Measurements from ENCODE around the gene PCNX1. TPM values are rescaled to one million over a fixed set of nuclear protein-coding genes. Genes with fewer than 3 reads are reported as not detected.

Gene PCNX1
- total and polyA plus RNA-seq, 4 donors: 5.2 to 103 (median 37.9) TPM

DNA sequence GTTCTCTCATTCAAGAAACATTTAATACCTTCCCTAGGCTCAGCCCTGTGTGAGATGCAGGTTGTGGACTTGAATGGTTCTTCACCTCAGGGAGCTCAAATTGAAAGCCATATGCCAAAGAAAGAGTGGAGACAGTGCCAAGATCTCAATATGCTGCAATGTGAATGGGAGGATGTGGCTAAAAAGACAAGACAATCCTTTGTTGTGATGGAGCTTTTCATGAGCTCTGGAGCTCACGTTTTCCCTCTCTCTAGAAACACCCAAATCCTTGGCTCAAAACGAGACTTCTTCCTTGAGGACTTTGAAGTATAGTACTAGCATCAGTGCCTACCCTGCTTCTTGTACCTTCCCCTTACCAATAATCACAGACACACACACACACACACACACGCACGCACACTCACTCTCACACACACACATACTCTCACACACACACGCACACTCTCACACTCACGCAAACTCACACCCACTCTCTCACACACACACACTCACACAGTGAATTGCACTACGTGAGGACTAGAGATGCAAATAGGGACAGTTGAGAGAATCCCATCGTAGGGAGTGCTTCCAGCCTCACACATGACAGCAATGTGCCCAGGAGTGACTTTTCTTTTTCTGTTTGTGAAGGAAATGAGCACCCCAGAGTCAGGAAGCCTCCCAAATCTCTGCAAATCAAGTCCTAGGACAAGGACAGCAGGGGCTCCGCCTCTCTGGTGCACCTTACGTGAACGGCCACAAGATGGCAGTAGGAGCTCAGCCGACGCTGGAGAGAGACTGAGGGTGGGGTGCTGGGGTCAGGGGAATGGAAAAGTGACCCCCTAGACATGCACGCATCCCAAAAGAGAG is 231.4 kb downstream of the PCNX1 start:
- peak; percentile 57 to 62 (median 59) for DNase-seq
- TF ChIP-seq, protein P1, sequence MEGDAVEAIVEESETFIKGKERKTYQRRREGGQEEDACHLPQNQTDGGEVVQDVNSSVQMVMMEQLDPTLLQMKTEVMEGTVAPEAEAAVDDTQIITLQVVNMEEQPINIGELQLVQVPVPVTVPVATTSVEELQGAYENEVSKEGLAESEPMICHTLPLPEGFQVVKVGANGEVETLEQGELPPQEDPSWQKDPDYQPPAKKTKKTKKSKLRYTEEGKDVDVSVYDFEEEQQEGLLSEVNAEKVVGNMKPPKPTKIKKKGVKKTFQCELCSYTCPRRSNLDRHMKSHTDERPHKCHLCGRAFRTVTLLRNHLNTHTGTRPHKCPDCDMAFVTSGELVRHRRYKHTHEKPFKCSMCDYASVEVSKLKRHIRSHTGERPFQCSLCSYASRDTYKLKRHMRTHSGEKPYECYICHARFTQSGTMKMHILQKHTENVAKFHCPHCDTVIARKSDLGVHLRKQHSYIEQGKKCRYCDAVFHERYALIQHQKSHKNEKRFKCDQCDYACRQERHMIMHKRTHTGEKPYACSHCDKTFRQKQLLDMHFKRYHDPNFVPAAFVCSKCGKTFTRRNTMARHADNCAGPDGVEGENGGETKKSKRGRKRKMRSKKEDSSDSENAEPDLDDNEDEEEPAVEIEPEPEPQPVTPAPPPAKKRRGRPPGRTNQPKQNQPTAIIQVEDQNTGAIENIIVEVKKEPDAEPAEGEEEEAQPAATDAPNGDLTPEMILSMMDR (IDR thresholded peaks at IDR 0.05; ENCODE audit: control extremely low read depth, extremely low read depth): peak; percentile 79
- Histone ChIP-seq H3K9ac (ENCODE audit: insufficient read depth in 1 of 2, low read length in 2 of 2) (no peak overlapping the region), H3K4me3 (no peak overlapping the region), H3K4me1 (ENCODE audit: control insufficient read depth in 5 of 5, insufficient read depth in 5 of 5, low read length in 5 of 5) (peaks cover 0 to 4% (median 0%) of the 10 kb centered on the region in 5 donors), H3K27me3 (ENCODE audit: control insufficient read depth in 3 of 3, insufficient read depth in 3 of 3, low read length in 2 of 3) (no peaks in the 10 kb centered on the region), H3K36me3 (ENCODE audit: control insufficient read depth in 4 of 4, insufficient read depth in 4 of 4, low read length in 4 of 4) (no peaks in the 10 kb centered on the region), H3K27ac (ENCODE audit: low read depth in 1 of 2, low read length in 1 of 2) (no peak overlapping the region), H3K9me3 (ENCODE audit: control insufficient read depth in 4 of 4, insufficient read depth in 3 of 4, low read length in 3 of 4) (peaks cover 0 to 7% (median 0%) of the 10 kb centered on the region in 4 donors)
- 30 to 33% methylated on average over 14 of the region's 14 CpGs for WGBS, 2 donors
- ATAC-seq (ENCODE audit: insufficient read depth, low FRiP score): no peak

DNA sequence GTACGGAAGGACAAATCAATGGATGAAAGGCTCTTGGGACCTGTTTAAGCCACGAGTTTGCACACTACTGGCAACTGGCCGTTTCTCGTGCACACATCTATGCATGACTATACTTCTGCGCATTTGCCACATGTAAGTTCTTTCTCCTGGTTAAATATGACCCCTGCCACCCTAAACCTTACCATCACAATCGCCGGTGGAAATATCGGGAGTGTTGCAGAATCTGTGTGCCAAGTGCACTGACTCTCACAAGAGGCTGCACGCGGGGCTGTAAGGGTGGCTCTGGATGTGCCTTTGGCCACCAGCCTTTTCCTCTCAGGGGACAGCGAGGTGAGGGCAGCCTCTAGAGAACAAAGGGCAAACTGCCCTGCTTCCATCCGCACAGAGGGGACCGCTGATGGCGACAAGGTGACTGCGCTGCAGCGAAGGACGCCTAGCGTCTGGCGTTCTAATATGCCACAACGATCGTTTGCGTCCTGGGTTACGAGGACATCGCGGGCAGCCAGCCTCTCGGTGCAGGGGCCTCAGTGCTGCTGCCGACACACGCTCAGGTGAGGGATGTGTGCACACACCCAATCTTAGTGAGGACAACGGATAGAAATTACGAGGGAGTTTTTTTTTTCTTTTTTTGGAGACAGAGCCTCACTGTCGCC is 232.2 kb downstream of the PCNX1 start:
- no peaks in the 10 kb centered on the region for H3K36me3 ChIP-seq (ENCODE audit: control insufficient read depth in 4 of 4, insufficient read depth in 4 of 4, low read length in 4 of 4)
- no peak overlapping the region for H3K4me3 ChIP-seq
- H3K9me3 ChIP-seq (ENCODE audit: control insufficient read depth in 4 of 4, insufficient read depth in 3 of 4, low read length in 3 of 4): peaks cover 0 to 7% (median 0%) of the 10 kb centered on the region in 4 donors
- WGBS, 2 donors: 80 to 86% methylated on average over 31 of the region's 31 CpGs
- DNase-seq (no peak), ATAC-seq (ENCODE audit: insufficient read depth, low FRiP score) (no peak)
- TF ChIP-seq, protein P1 (IDR thresholded peaks at IDR 0.05; ENCODE audit: control extremely low read depth, extremely low read depth): no peak
- H3K27me3 ChIP-seq (ENCODE audit: control insufficient read depth in 3 of 3, insufficient read depth in 3 of 3, low read length in 2 of 3): no peaks in the 10 kb centered on the region
- H3K9ac ChIP-seq (ENCODE audit: insufficient read depth in 1 of 2, low read length in 2 of 2): no peak overlapping the region
- H3K4me1 ChIP-seq (ENCODE audit: control insufficient read depth in 5 of 5, insufficient read depth in 5 of 5, low read length in 5 of 5): peaks cover 0 to 4% (median 0%) of the 10 kb centered on the region in 5 donors
- H3K27ac ChIP-seq (ENCODE audit: low read depth in 1 of 2, low read length in 1 of 2): no peak overlapping the region

DNA sequence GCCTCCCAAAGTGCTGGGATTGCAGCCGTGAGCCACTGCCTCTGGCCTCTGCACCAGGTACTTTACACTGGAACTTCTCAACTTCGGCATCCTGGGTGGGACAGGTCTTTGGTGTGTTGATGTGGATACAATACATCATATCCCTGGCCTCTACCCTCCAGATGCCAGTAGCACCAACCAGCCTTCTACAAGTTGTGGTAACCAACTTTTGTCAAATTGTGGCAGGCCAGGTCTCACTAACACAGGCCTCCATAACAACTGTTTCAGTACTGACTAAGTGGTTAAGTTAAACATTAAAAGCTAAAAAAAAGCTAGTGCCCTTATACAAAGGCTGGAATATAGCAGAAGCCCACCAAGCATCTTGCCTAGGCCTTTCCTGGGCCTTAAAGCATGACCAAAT is 232.9 kb downstream of the PCNX1 start:
- Histone ChIP-seq H3K9me3 (ENCODE audit: control insufficient read depth in 4 of 4, insufficient read depth in 3 of 4, low read length in 3 of 4) (peaks cover 0 to 7% (median 0%) of the 10 kb centered on the region in 4 donors), H3K27me3 (ENCODE audit: control insufficient read depth in 3 of 3, insufficient read depth in 3 of 3, low read length in 2 of 3) (no peaks in the 10 kb centered on the region), H3K4me3 (no peak overlapping the region), H3K4me1 (ENCODE audit: control insufficient read depth in 5 of 5, insufficient read depth in 5 of 5, low read length in 5 of 5) (peaks cover 0 to 4% (median 0%) of the 10 kb centered on the region in 5 donors), H3K36me3 (ENCODE audit: control insufficient read depth in 4 of 4, insufficient read depth in 4 of 4, low read length in 4 of 4) (no peaks in the 10 kb centered on the region), H3K27ac (ENCODE audit: low read depth in 1 of 2, low read length in 1 of 2) (no peak overlapping the region), H3K9ac (ENCODE audit: insufficient read depth in 1 of 2, low read length in 2 of 2) (no peak overlapping the region)
- ATAC-seq (ENCODE audit: insufficient read depth, low FRiP score) (no peak), DNase-seq (no peak)
- 87 to 91% methylated on average over 2 of the region's 2 CpGs for WGBS, 2 donors
- TF ChIP-seq, protein P1 (IDR thresholded peaks at IDR 0.05; ENCODE audit: control extremely low read depth, extremely low read depth): no peak
